Liver (tissue), 9 donors: ENCODE results near the gene PRIMA1. TPM values are rescaled to one million over a fixed set of nuclear protein-coding genes. Genes with fewer than 3 reads are reported as not detected.

Source experiments
- DNase-seq: peaks from one replicate; pipeline ENCODE4 v3.0.0-alpha.2; 2017; ENCODE audit warnings: low spot score
- H3K27ac ChIP-seq, 2 donors: one replicate each; pipeline ENCODE4 v1.7.0; 2013; ENCODE audit warnings: inconsistent platforms in 2 of 2, low read length in 2 of 2, control low read depth in 1 of 2, low read depth in 1 of 2, mild to moderate bottlenecking in 1 of 2
- H3K27me3 ChIP-seq, 4 donors: one replicate each; pipeline versions ENCODE4 v1.6.1 to v1.7.0; 2013; ENCODE audit warnings: low read length in 3 of 4, inconsistent platforms in 1 of 4, mild to moderate bottlenecking in 1 of 4, moderate library complexity in 1 of 4; ENCODE audit not compliant: control insufficient read depth in 4 of 4, insufficient read depth in 4 of 4
- H3K36me3 ChIP-seq, 4 donors: one replicate each; pipeline versions ENCODE4 v1.6.1 to v1.7.0; 2013; ENCODE audit warnings: low read length in 3 of 4, mild to moderate bottlenecking in 3 of 4, low read depth in 1 of 4, moderate library complexity in 1 of 4; ENCODE audit not compliant: control insufficient read depth in 4 of 4, insufficient read depth in 3 of 4
- H3K4me1 ChIP-seq, 4 donors: one replicate each; pipeline versions ENCODE4 v1.6.1 to v1.7.0; 2013; ENCODE audit warnings: low read length in 3 of 4, mild to moderate bottlenecking in 3 of 4, moderate library complexity in 1 of 4; ENCODE audit not compliant: control insufficient read depth in 4 of 4, insufficient read depth in 4 of 4
- H3K4me3 ChIP-seq, 3 donors: one replicate each; pipeline versions ENCODE4 v1.6.1 to v1.7.0; 2013; ENCODE audit warnings: low read length in 3 of 3, control low read depth in 1 of 3, low read depth in 1 of 3, mild to moderate bottlenecking in 1 of 3
- H3K9ac ChIP-seq, 2 donors: one replicate each; pipeline ENCODE4 v1.7.0; 2013; ENCODE audit warnings: low read length in 2 of 2, mild to moderate bottlenecking in 2 of 2, moderate library complexity in 2 of 2, control low read depth in 1 of 2, low read depth in 1 of 2
- H3K9me3 ChIP-seq, 4 donors: one replicate each; pipeline versions ENCODE4 v1.6.1 to v1.7.0; 2013; ENCODE audit warnings: low read length in 3 of 4; ENCODE audit not compliant: control insufficient read depth in 4 of 4
- CTCF ChIP-seq: fragments of 150-350 bp; IDR thresholded peaks from 2 replicates; pipeline ENCODE4 v1.5.1; 2017; ENCODE audit warnings: improper control_type of control experiment, low read depth, low read length; ENCODE audit not compliant: missing input control
- EGR1 ChIP-seq, 2 donors: IDR thresholded peaks; 2 replicates each; pipeline ENCODE4 v1.6.1; 2016 to 2018; ENCODE audit warnings: antibody characterized with exemption in 2 of 2, low read depth in 2 of 2
- FOXA1 ChIP-seq: IDR thresholded peaks from 2 replicates; pipeline ENCODE4 v1.6.1; 2016; ENCODE audit warnings: antibody characterized with exemption
- FOXA2 ChIP-seq: IDR thresholded peaks from 2 replicates; pipeline ENCODE4 v1.6.1; 2016; ENCODE audit warnings: antibody characterized with exemption
- GABPA ChIP-seq, 2 donors: IDR thresholded peaks in 1 of 2; conservative IDR thresholded peaks in 1 of 2; 2 replicates each; pipeline ENCODE4 v1.6.1; 2016; ENCODE audit warnings: antibody characterized with exemption in 2 of 2, mild to moderate bottlenecking in 1 of 2, moderate library complexity in 1 of 2
- HNF4A ChIP-seq, 2 donors: conservative IDR thresholded peaks; 2 replicates each; pipeline ENCODE4 v1.6.1; 2016; ENCODE audit warnings: antibody characterized with exemption in 2 of 2, mild to moderate bottlenecking in 2 of 2
- HNF4G ChIP-seq: IDR thresholded peaks from 2 replicates; pipeline ENCODE4 v1.6.1; 2016; ENCODE audit warnings: antibody characterized with exemption
- JUND ChIP-seq, 2 donors: IDR thresholded peaks; 2 replicates each; pipeline ENCODE4 v1.6.1; 2016; ENCODE audit warnings: antibody characterized with exemption in 2 of 2
- NR2F2 ChIP-seq: IDR thresholded peaks from 2 replicates; pipeline ENCODE4 v1.6.1; 2016; ENCODE audit warnings: antibody characterized with exemption
- RAD21 ChIP-seq, 2 donors: IDR thresholded peaks; 2 replicates each; pipeline ENCODE4 v1.6.1; 2016; ENCODE audit warnings: antibody characterized with exemption in 2 of 2, mild to moderate bottlenecking in 2 of 2
- RXRA ChIP-seq, 2 donors: IDR thresholded peaks; 2 replicates each; pipeline ENCODE4 v1.6.1; 2017 to 2018; ENCODE audit warnings: antibody characterized with exemption in 2 of 2, mild to moderate bottlenecking in 1 of 2
- SP1 ChIP-seq: IDR thresholded peaks from 2 replicates; pipeline ENCODE4 v1.6.1; 2018; ENCODE audit warnings: antibody characterized with exemption, mild to moderate bottlenecking
- TAF1 ChIP-seq: conservative IDR thresholded peaks from 2 replicates; pipeline ENCODE4 v1.6.1; 2016; ENCODE audit warnings: antibody characterized with exemption, mild to moderate bottlenecking
- YY1 ChIP-seq: IDR thresholded peaks from 2 replicates; pipeline ENCODE4 v1.6.1; 2016; ENCODE audit warnings: antibody characterized with exemption, mild to moderate bottlenecking
- ZBTB33 ChIP-seq: IDR thresholded peaks from 2 replicates; pipeline ENCODE4 v1.6.1; 2016; ENCODE audit warnings: antibody characterized with exemption
- WGBS: extraction: QIAGEN DNeasy Blood & Tissue Kit; methylation state at CpG from one replicate; pipeline ENCODE4 v1.1.7; 2013; 5-methylcytosine and 5-hydroxymethylcytosine counted together
- polyA plus RNA-seq, 2 donors: library from polyadenylated mRNA; stranded (reverse) in 1 of 2; unstranded in 1 of 2; fragments of 200-250 nt in 1 of 2; fragments of >200 nt in 1 of 2; fragmentation: Nextera tagmentation in 1 of 2; extraction: Ambion mirVana in 1 of 2; gene quantifications; one replicate each; pipeline versions ENCODE4 v1.2.1 to v1.2.3, GENCODE V29; 2013 to 2015
- total RNA-seq, 2 donors: library from RNA; depleted of rRNA; stranded (reverse); fragments of >200 nt; gene quantifications; one replicate each; pipeline ENCODE4 v1.2.3, GENCODE V29; 2014
- TF ChIP-seq, protein P1 (sequence below): IDR thresholded peaks from 2 replicates; pipeline ENCODE4 v1.6.1; 2016; ENCODE audit warnings: antibody characterized with exemption
- TF ChIP-seq, protein P2 (sequence below): IDR thresholded peaks from 2 replicates; pipeline ENCODE4 v1.6.1; 2016; ENCODE audit warnings: antibody characterized with exemption
- TF ChIP-seq, protein P3 (sequence below): IDR thresholded peaks from 2 replicates; pipeline ENCODE4 v1.6.1; 2016; ENCODE audit warnings: antibody characterized with exemption, mild to moderate bottlenecking
- donor health status: healthy.
- donor health status: healthy.
- donor health status: healthy.
- donor health status: healthy.
- donor health status: healthy.

The PRIMA1 gene
- total and polyA plus RNA-seq, 4 donors = 0.08 to 0.38 (median 0.13) TPM; not detected in 1

GRCh38 chr14:93780813-93781400, 7.4 kb downstream of the PRIMA1 start:
- no peak for DNase-seq
- H3K4me1 ChIP-seq = no peaks in the 10 kb centered on the region
- 71% methylated on average over 14 of the region's 14 CpGs for WGBS
- H3K4me3 ChIP-seq = no peak overlapping the region
- no peaks in the 10 kb centered on the region for H3K9me3 ChIP-seq
- no peak overlapping the region for H3K9ac ChIP-seq
- H3K36me3 ChIP-seq = no peaks in the 10 kb centered on the region
- TF ChIP-seq JUND (IDR thresholded peaks at IDR 0.05) = no peak
- TF ChIP-seq HNF4A (conservative IDR thresholded peaks at IDR 0.05) = no peak
- no peak for TF ChIP-seq RXRA (IDR thresholded peaks at IDR 0.05)
- TF ChIP-seq, protein P1, sequence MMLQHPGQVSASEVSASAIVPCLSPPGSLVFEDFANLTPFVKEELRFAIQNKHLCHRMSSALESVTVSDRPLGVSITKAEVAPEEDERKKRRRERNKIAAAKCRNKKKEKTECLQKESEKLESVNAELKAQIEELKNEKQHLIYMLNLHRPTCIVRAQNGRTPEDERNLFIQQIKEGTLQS = no peak
- no peak for TF ChIP-seq NR2F2
- no peak for TF ChIP-seq CTCF
- TF ChIP-seq, protein P2, sequence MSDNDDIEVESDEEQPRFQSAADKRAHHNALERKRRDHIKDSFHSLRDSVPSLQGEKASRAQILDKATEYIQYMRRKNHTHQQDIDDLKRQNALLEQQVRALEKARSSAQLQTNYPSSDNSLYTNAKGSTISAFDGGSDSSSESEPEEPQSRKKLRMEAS = no peak
- no peak for TF ChIP-seq RAD21 (IDR thresholded peaks at IDR 0.05)
- no peak for TF ChIP-seq SP1
- TF ChIP-seq, protein P3, sequence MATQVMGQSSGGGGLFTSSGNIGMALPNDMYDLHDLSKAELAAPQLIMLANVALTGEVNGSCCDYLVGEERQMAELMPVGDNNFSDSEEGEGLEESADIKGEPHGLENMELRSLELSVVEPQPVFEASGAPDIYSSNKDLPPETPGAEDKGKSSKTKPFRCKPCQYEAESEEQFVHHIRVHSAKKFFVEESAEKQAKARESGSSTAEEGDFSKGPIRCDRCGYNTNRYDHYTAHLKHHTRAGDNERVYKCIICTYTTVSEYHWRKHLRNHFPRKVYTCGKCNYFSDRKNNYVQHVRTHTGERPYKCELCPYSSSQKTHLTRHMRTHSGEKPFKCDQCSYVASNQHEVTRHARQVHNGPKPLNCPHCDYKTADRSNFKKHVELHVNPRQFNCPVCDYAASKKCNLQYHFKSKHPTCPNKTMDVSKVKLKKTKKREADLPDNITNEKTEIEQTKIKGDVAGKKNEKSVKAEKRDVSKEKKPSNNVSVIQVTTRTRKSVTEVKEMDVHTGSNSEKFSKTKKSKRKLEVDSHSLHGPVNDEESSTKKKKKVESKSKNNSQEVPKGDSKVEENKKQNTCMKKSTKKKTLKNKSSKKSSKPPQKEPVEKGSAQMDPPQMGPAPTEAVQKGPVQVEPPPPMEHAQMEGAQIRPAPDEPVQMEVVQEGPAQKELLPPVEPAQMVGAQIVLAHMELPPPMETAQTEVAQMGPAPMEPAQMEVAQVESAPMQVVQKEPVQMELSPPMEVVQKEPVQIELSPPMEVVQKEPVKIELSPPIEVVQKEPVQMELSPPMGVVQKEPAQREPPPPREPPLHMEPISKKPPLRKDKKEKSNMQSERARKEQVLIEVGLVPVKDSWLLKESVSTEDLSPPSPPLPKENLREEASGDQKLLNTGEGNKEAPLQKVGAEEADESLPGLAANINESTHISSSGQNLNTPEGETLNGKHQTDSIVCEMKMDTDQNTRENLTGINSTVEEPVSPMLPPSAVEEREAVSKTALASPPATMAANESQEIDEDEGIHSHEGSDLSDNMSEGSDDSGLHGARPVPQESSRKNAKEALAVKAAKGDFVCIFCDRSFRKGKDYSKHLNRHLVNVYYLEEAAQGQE = no peak
- no peak for TF ChIP-seq GABPA (IDR thresholded peaks at IDR 0.05 in 1 of 2, conservative IDR thresholded peaks at IDR 0.05 in 1 of 2)
- TF ChIP-seq TAF1 = no peak
- TF ChIP-seq FOXA1 = no peak
- no peak for TF ChIP-seq ZBTB33
- TF ChIP-seq EGR1 (IDR thresholded peaks at IDR 0.05; ENCODE audit: low read depth in 2 of 2) = no peak
- TF ChIP-seq YY1 = no peak
- TF ChIP-seq FOXA2 = no peak
- no peak for TF ChIP-seq HNF4G
- H3K27me3 ChIP-seq = peaks cover 0 to 12% (median 0%) of the 10 kb centered on the region in 4 donors
- no peak overlapping the region for H3K27ac ChIP-seq
